C4-2B (cell line): Measurements from ENCODE around the gene CDK9.

ENCODE experiments used
- ZFX ChIP-seq: fragments of 450-650 bp; IDR thresholded peaks from 2 replicates; pipeline ENCODE4 v1.6.1; 2017
- TF ChIP-seq, protein P1 (sequence below): fragments of 450-650 bp; conservative IDR thresholded peaks from 2 replicates; pipeline ENCODE4 v1.5.1; 2017; ENCODE audit warnings: mild to moderate bottlenecking

DNA sequence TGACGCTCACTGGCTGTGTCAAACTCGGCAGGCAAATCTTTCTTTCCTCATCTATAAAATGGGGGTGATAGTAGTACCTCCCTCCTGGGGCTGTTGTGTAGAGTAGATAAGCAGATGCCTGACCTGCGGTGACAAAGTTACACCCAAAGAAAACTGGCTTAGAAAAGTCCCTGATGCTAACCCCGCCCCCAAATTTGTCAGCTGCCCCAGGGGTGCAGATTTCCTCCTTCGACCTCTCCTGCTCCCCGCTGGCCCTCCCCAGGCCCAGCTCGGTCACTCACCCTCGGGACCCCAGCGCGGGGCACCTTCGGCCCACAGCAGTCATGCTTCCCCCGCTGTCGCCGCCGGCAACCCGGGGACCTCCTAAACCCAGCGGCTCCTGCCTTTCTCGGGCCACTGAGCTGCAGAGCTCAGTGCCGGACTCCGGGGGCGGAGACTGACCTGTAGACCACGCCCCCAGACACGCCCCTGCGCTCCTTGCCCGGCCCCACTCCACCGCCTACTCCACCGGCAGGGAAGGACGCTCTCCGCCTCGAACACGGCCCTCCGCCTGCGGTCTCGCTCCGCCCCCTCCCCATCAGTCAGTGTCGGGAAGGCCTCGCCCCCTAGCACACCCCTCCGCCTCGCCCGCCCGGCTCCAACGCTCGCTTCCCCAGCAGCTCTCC, 14.8 kb upstream of the CDK9 start:
- TF ChIP-seq, protein P1, sequence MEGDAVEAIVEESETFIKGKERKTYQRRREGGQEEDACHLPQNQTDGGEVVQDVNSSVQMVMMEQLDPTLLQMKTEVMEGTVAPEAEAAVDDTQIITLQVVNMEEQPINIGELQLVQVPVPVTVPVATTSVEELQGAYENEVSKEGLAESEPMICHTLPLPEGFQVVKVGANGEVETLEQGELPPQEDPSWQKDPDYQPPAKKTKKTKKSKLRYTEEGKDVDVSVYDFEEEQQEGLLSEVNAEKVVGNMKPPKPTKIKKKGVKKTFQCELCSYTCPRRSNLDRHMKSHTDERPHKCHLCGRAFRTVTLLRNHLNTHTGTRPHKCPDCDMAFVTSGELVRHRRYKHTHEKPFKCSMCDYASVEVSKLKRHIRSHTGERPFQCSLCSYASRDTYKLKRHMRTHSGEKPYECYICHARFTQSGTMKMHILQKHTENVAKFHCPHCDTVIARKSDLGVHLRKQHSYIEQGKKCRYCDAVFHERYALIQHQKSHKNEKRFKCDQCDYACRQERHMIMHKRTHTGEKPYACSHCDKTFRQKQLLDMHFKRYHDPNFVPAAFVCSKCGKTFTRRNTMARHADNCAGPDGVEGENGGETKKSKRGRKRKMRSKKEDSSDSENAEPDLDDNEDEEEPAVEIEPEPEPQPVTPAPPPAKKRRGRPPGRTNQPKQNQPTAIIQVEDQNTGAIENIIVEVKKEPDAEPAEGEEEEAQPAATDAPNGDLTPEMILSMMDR = no peak
- no peak for TF ChIP-seq ZFX
